GM06990 (cell line): ENCODE results near the gene POM121.
A peak's percentile ranks its signal among the peaks of the same experiment; 100 is the strongest.
"Not testable (repeated sequence)": the region's sequence is repeated elsewhere in the genome, so short reads cannot be mapped to it uniquely, and the experiment has no call there.

Experiments
- DNase-seq: peaks from one replicate; pipeline ENCODE4 v3.0.0-alpha.2; 2011; ENCODE audit not compliant: insufficient read length; ENCODE audit errors: extremely low read depth
- H3K27me3 ChIP-seq: replicated peaks from 2 replicates; pipeline ENCODE4 v1.6.0; 2011; ENCODE audit warnings: low read length; ENCODE audit not compliant: control insufficient read depth, insufficient read depth
- H3K36me3 ChIP-seq: 2 replicates; pipeline ENCODE4 v1.5.1; 2011; ENCODE audit warnings: low read length; ENCODE audit not compliant: control insufficient read depth, insufficient read depth
- H3K4me3 ChIP-seq: replicated peaks from 2 replicates; pipeline ENCODE4 v1.5.1; 2011; ENCODE audit warnings: low read depth, mild to moderate bottlenecking, control low read depth, low read length
- CTCF ChIP-seq: IDR thresholded peaks from 2 replicates; pipeline ENCODE4 v1.5.1; 2011; ENCODE audit warnings: low read length, control low read depth, mild to moderate bottlenecking, inconsistent platforms; ENCODE audit not compliant: insufficient read depth, poor library complexity, severe bottlenecking

POM121 gene

GRCh38 chr7:72924733-72925545 lies at the start of gene POM121:
Gene POM121 (plus strand): TSS chr7:72925095. CDS start chr7:72925122, 27 bp downstream.
- Histone ChIP-seq H3K36me3 (peaks cover 5% of the 10 kb centered on the region), H3K27me3 (no peaks in the 10 kb centered on the region), H3K4me3 (peak within 1 kb of the TSS; percentile 91)
- DNase-seq, result peak; percentile 95
- no peak for TF ChIP-seq CTCF

GRCh38 chr7:72879079-72879736 lies 45.7 kb upstream of the POM121 start:
- TF ChIP-seq CTCF, result peak; percentile 3

GRCh38 chr7:72879737-72880215 lies 45.1 kb upstream of the POM121 start:
- not testable (repeated sequence) for H3K36me3 ChIP-seq, H3K27me3 ChIP-seq
- H3K4me3 ChIP-seq, result peak overlapping the region; percentile 87
- DNase-seq, result peak; percentile 52

More at GRCh38 chr7:72879079-72879736, 45.7 kb upstream of the POM121 start:
- DNase-seq, result peak; percentile 83
- H3K4me3 ChIP-seq, result peak overlapping the region; percentile 87
- H3K27me3 ChIP-seq, H3K36me3 ChIP-seq: not testable (repeated sequence)

- DNase-seq, H3K4me3 ChIP-seq, H3K27me3 ChIP-seq, H3K36me3 ChIP-seq: not testable (repeated sequence)
These were observed 33.1 kb upstream of the POM121 start for GRCh38 chr7:72891750-72892149.

- H3K27me3 ChIP-seq, H3K36me3 ChIP-seq, H3K4me3 ChIP-seq, DNase-seq: not testable (repeated sequence)
These were observed 20.2 kb upstream of the POM121 start for GRCh38 chr7:72904740-72905139.

GRCh38 chr7:72908422-72908821 lies 16.5 kb upstream of the POM121 start:
- H3K36me3 ChIP-seq, DNase-seq, H3K4me3 ChIP-seq, H3K27me3 ChIP-seq: not testable (repeated sequence)

GRCh38 chr7:72911395-72911794 lies 13.5 kb upstream of the POM121 start:
- H3K27me3 ChIP-seq, DNase-seq, H3K4me3 ChIP-seq, H3K36me3 ChIP-seq: not testable (repeated sequence)

- not testable (repeated sequence) for H3K27me3 ChIP-seq, H3K4me3 ChIP-seq, H3K36me3 ChIP-seq, DNase-seq
These were observed 11.1 kb upstream of the POM121 start for GRCh38 chr7:72913750-72914149.
